Tongue (tissue), 2 donors: ENCODE data around the gene ARTN. TPM values are rescaled to one million over a fixed set of nuclear protein-coding genes. Genes with fewer than 3 reads are reported as not detected.

Source experiments
- DNase-seq: peaks from one replicate; pipeline ENCODE4 v3.0.0-alpha.2; 2015
- total RNA-seq: library from RNA; depleted of rRNA; stranded (reverse); fragments of >200 nt; gene quantifications from one replicate; pipeline ENCODE4 v1.2.3, GENCODE V29; 2014

The ARTN gene
- total RNA-seq, 1 donor from 2014 or later, result 0.82 TPM

- no peak for DNase-seq
These were observed 9.1 kb upstream of the ARTN start for GRCh38 chr1:43924516-43924915.

GRCh38 chr1:43925846-43926245, 7.8 kb upstream of the ARTN start:
- DNase-seq, result no peak

GRCh38 chr1:43930168-43930948, 3.2 kb upstream of the ARTN start:
- DNase-seq, result no peak

- no peak for DNase-seq
These were observed 2.7 kb upstream of the ARTN start for GRCh38 chr1:43930949-43931275.

GRCh38 chr1:43931711-43932660, 1.6 kb upstream of the ARTN start:
- DNase-seq, result no peak

- DNase-seq, result no peak
These were observed 715 bp upstream of the ARTN start for GRCh38 chr1:43932786-43933385.

GRCh38 chr1:43934101-43934985, 742 bp downstream of the ARTN start:
- peak; percentile 91 for DNase-seq

GRCh38 chr1:43934986-43935324, 1.4 kb downstream of the ARTN start:
- no peak for DNase-seq

- DNase-seq, result no peak
These were observed 2.3 kb downstream of the ARTN start for GRCh38 chr1:43935711-43936427.

- peak; percentile 38 for DNase-seq
These were observed 3.0 kb downstream of the ARTN start for GRCh38 chr1:43936431-43937151.

- DNase-seq, result no peak
These were observed 3.7 kb downstream of the ARTN start for GRCh38 chr1:43937179-43937865.

GRCh38 chr1:43938383-43938782, 4.8 kb downstream of the ARTN start:
- DNase-seq, result no peak

GRCh38 chr1:43938892-43939587, 5.4 kb downstream of the ARTN start:
- no peak for DNase-seq

GRCh38 chr1:43942411-43942810, 8.8 kb downstream of the ARTN start:
- DNase-seq, result no peak

GRCh38 chr1:43944860-43945259, 11.3 kb downstream of the ARTN start:
- no peak for DNase-seq

- peak; percentile 51 for DNase-seq
These were observed 12.2 kb downstream of the ARTN start for GRCh38 chr1:43945674-43946235.

- peak; percentile 97 for DNase-seq
These were observed 12.8 kb downstream of the ARTN start, which contains the start of gene IPO13 for GRCh38 chr1:43946236-43947060. TSS of gene IPO13 (plus strand) at chr1:43946950. CDS start at chr1:43947601, 651 bp downstream.
